Endothelial cell of umbilical vein (primary cell): Measurements from ENCODE around the gene TIMM10B. TPM values are rescaled to one million over a fixed set of nuclear protein-coding genes. Genes with fewer than 3 reads are reported as not detected.
A peak's percentile ranks its signal among the peaks of the same experiment; 100 is the strongest.

Experiments
- BruUV-seq: library from RNA; stranded (reverse); fragments of 400-500 nt; replicated peaks from 2 replicates; lab custom pipeline; 2021; lab: Mats Ljungman, UMichigan
- CTCF ChIA-PET: fragments of 300-600, 350-600 bp; sonication (Branson Sonifier 250); formaldehyde crosslinking; loops from one replicate; lab custom pipeline; 2021; ENCODE audit warnings: antibody characterized with exemption, inconsistent platforms; lab: Charles Lee
- POLR2A ChIA-PET: fragments of 300-600, 350-600 bp; sonication (Branson Sonifier 250); formaldehyde crosslinking; loops from one replicate; lab custom pipeline; 2021; ENCODE audit warnings: antibody characterized with exemption, inconsistent platforms; lab: Charles Lee
- DNase-seq: peaks from one replicate; pipeline ENCODE4 v3.0.0-alpha.2; 2011; ENCODE audit warnings: low read depth, low spot score
- FAIRE-seq: peaks from 2 replicates; lab custom pipeline; 2011; peaks lifted over from hg19 to GRCh38; lab: Jason Lieb, UNC
- H2AFZ ChIP-seq: 2 replicates; pipeline ENCODE4 v1.6.0; 2012; ENCODE audit warnings: low read depth, low read length, control low read depth, inconsistent platforms
- H3K27ac ChIP-seq: 2 replicates; pipeline ENCODE4 v1.5.1; 2011; ENCODE audit warnings: low read depth, mild to moderate bottlenecking, control low read depth, low read length, moderate library complexity; ENCODE audit not compliant: insufficient read depth
- H3K27me3 ChIP-seq, 2 experiments: 2 replicates each; pipeline versions ENCODE4 v1.6.0 to v1.6.1; 2011; ENCODE audit warnings: low read length in 2 of 2, mixed read lengths in 1 of 2; ENCODE audit not compliant: control insufficient read depth in 2 of 2, insufficient read depth in 2 of 2
- H3K36me3 ChIP-seq, 2 experiments: 2 replicates in 1 of 2; 3 replicates in 1 of 2; pipeline ENCODE4 v1.5.1; 2011; ENCODE audit warnings: low read length in 2 of 2, mild to moderate bottlenecking in 1 of 2, moderate library complexity in 1 of 2; ENCODE audit not compliant: control insufficient read depth in 2 of 2, insufficient read depth in 2 of 2; ENCODE audit errors: extremely low read depth in 1 of 2
- H3K4me1 ChIP-seq: 3 replicates; pipeline ENCODE4 v1.5.1; 2011; ENCODE audit warnings: mild to moderate bottlenecking, low read length; ENCODE audit not compliant: control insufficient read depth, insufficient read depth; ENCODE audit errors: extremely low read depth
- H3K4me2 ChIP-seq: 2 replicates; pipeline ENCODE4 v1.6.1; 2011; ENCODE audit warnings: low read length, control low read depth, mixed read lengths; ENCODE audit not compliant: insufficient read depth
- H3K4me3 ChIP-seq, 3 experiments: fragments of 200-600 bp in 1 of 3; sonication (generic), shearing (Covaris generic) in 1 of 3; replicated peaks in 1 of 3; 2 replicates each; pipeline ENCODE4 v1.5.1; 2011 to 2016; ENCODE audit warnings: control low read depth in 3 of 3, low read length in 3 of 3, mild to moderate bottlenecking in 2 of 3, inconsistent platforms in 1 of 3, low read depth in 1 of 3, moderate library complexity in 1 of 3; ENCODE audit not compliant: insufficient read depth in 1 of 3
- H3K79me2 ChIP-seq: 2 replicates; pipeline ENCODE4 v1.6.0; 2012; ENCODE audit warnings: low read length, inconsistent platforms; ENCODE audit not compliant: control insufficient read depth, insufficient read depth
- H3K9ac ChIP-seq: replicated peaks from 2 replicates; pipeline ENCODE3; 2011; ENCODE audit warnings: low read length, control low read depth; ENCODE audit not compliant: insufficient read depth; ENCODE audit errors: extremely low read depth
- H3K9me1 ChIP-seq: replicated peaks from 3 replicates; pipeline ENCODE4 v1.6.0; 2011; ENCODE audit warnings: mild to moderate bottlenecking, low read length; ENCODE audit not compliant: control insufficient read depth, insufficient read depth; ENCODE audit errors: extremely low read depth
- H3K9me3 ChIP-seq: replicated peaks from 2 replicates; pipeline ENCODE4 v1.5.1; 2012; ENCODE audit warnings: low read length, inconsistent platforms; ENCODE audit not compliant: control insufficient read depth, insufficient read depth
- H4K20me1 ChIP-seq: replicated peaks from 2 replicates; pipeline ENCODE3; 2011; ENCODE audit warnings: mild to moderate bottlenecking, low read length; ENCODE audit not compliant: control insufficient read depth, insufficient read depth; ENCODE audit errors: extremely low read depth
- EZH2 ChIP-seq: IDR thresholded peaks from 2 replicates; pipeline ENCODE4 v1.6.1; 2012; ENCODE audit warnings: borderline replicate concordance, low read depth, mild to moderate bottlenecking, moderate library complexity, low read length, inconsistent platforms; ENCODE audit not compliant: severe bottlenecking
- FOS ChIP-seq: IDR thresholded peaks from 2 replicates; pipeline ENCODE4 v1.6.1; 2011; ENCODE audit warnings: mild to moderate bottlenecking, low read length, moderate library complexity, borderline replicate concordance; ENCODE audit not compliant: insufficient read depth
- GATA2 ChIP-seq: IDR thresholded peaks from 2 replicates; pipeline ENCODE4 v1.7.0; 2011; ENCODE audit warnings: low read depth, mild to moderate bottlenecking, moderate library complexity, mixed read lengths, low read length; ENCODE audit not compliant: insufficient read length, insufficient read depth
- JUN ChIP-seq: IDR thresholded peaks from 2 replicates; pipeline ENCODE4 v1.6.1; 2011; ENCODE audit warnings: borderline replicate concordance, low read depth; ENCODE audit not compliant: insufficient read length, insufficient read depth
- MAX ChIP-seq: IDR thresholded peaks from 2 replicates; pipeline ENCODE4 v1.6.1; 2011; ENCODE audit not compliant: insufficient read depth, insufficient read length
- MYC ChIP-seq: IDR thresholded peaks from one replicate; pipeline ENCODE4 v1.6.1; 2011; ENCODE audit warnings: mild to moderate bottlenecking, low read depth, low read length
- POLR2A ChIP-seq: IDR thresholded peaks from 2 replicates; pipeline ENCODE4 v1.6.1; 2012; ENCODE audit warnings: low read depth, mild to moderate bottlenecking, control low read depth, low read length
- POLR2AphosphoS5 ChIP-seq: IDR thresholded peaks from 2 replicates; pipeline ENCODE4 v1.6.1; 2012; ENCODE audit warnings: low read depth, mild to moderate bottlenecking, control low read depth, low read length, moderate library complexity; ENCODE audit not compliant: insufficient read depth
- dilution Hi-C: fragments of 300-500 bp; cut with MboI; formaldehyde crosslinking; loops from one replicate; pipeline ENCODE4 v1.15.0; 2019; ENCODE audit warnings: low sequenced_read_pairs; ENCODE audit not compliant: extremely low pct_ligation_motif_present
- intact Hi-C: fragments of 100-400 bp; cut with micrococcal nuclease; formaldehyde crosslinking; loops from one replicate; pipeline ENCODE4 v1.10.0; 2022
- polyA plus RNA-seq, 4 experiments: library from polyadenylated mRNA; depleted of rRNA in 3 of 4; stranded (reverse) in 3 of 4; unstranded in 1 of 4; fragments of >200 nt; gene quantifications; 2 replicates each; pipeline versions ENCODE4 v1.2.1 to v1.2.3, GENCODE V29; 2011 to 2012; ENCODE audit warnings: missing spikeins in 1 of 4
- total RNA-seq: library from RNA; stranded (reverse); gene quantifications from 2 replicates; pipeline ENCODE4 v1.2.3, GENCODE V29; 2021

The TIMM10B gene
- total and polyA plus RNA-seq, 2 donors (not counting 3 experiments of a cell fraction or from before 2014, with no cell fraction given), result 31.3 to 36.5 TPM

- H2AFZ ChIP-seq, result no peak overlapping the region
- POLR2A ChIA-PET, result no interaction called here
- dilution Hi-C loops, result no loop called here
- H3K4me3 ChIP-seq, result no peak overlapping the region
- H4K20me1 ChIP-seq, result no peaks in the 10 kb centered on the region
- no peaks in the 10 kb centered on the region for H3K9me3 ChIP-seq
- peaks cover 22% of the 10 kb centered on the region for H3K79me2 ChIP-seq
- DNase-seq (no peak), FAIRE-seq (no peak)
- H3K9me1 ChIP-seq, result no peaks in the 10 kb centered on the region
- no peak overlapping the region for H3K27ac ChIP-seq
- intact Hi-C loops, result no loop called here
- BruUV-seq, result no TSS peak
- CTCF ChIA-PET, result interaction anchor here (0.8 to 2.1 kb wide), 3 partner anchors 29 to 97 kb away, joined by 3 to 8 read pairs (median 6); no protein-coding TSS in a partner anchor
- peaks cover 2 to 16% of the 10 kb centered on the region in 2 experiments for H3K36me3 ChIP-seq
- no peak overlapping the region for H3K9ac ChIP-seq
- H3K4me1 ChIP-seq, result peaks cover 20% of the 10 kb centered on the region
- TF ChIP-seq MYC (no peak), EZH2 (no peak), JUN (no peak), MAX (no peak), POLR2AphosphoS5 (no peak), FOS (no peak)
- H3K27me3 ChIP-seq, result no peaks in the 10 kb centered on the region
- H3K4me2 ChIP-seq, result no peak overlapping the region
These were observed 4.7 kb upstream of the TIMM10B start for GRCh38 chr11:6476571-6476970.

- DNase-seq (no peak), FAIRE-seq (peak; percentile 18)
- peaks cover 7 to 21% of the 10 kb centered on the region in 2 experiments for H3K36me3 ChIP-seq
- peak overlapping the region; percentile 19 to 65 (median 57) for H3K4me3 ChIP-seq
- no peaks in the 10 kb centered on the region for H3K27me3 ChIP-seq
- H3K4me2 ChIP-seq, result peak overlapping the region; percentile 85
- no peaks in the 10 kb centered on the region for H3K9me1 ChIP-seq
- CTCF ChIA-PET, result interaction anchor here (2.6 kb wide), 1 partner anchor 102 kb away, joined by 28 read pairs; no protein-coding TSS in a partner anchor
- no peak for TF ChIP-seq JUN
- no peak for TF ChIP-seq GATA2
- peak; percentile 9 for TF ChIP-seq POLR2A
- peak overlapping the region; percentile 70 for H3K9ac ChIP-seq
- H4K20me1 ChIP-seq, result no peaks in the 10 kb centered on the region
- peaks cover 18% of the 10 kb centered on the region for H3K4me1 ChIP-seq
- POLR2A ChIA-PET, result no interaction called here
- dilution Hi-C loops (no loop called here), intact Hi-C loops (loop anchor here (2.0 kb wide), 3 partner anchors 62 to 202 kb away; partner anchors contain the start of genes APBB1 and MRPL17)
- H3K79me2 ChIP-seq, result peaks cover 36% of the 10 kb centered on the region
- no peak overlapping the region for H2AFZ ChIP-seq
- H3K27ac ChIP-seq, result peak overlapping the region; percentile 72
- BruUV-seq, result TSS peak; percentile 32
- no peaks in the 10 kb centered on the region for H3K9me3 ChIP-seq
These were observed 894 bp upstream of the TIMM10B start for GRCh38 chr11:6480299-6480914.
